ELF-1 (cell line): Measurements from ENCODE around the gene SPTB.

Source experiments
- DNase-seq: peaks from one replicate; pipeline ENCODE4 v3.0.0-alpha.2; 2016; ENCODE audit warnings: low read depth, low spot score

The SPTB gene

DNA sequence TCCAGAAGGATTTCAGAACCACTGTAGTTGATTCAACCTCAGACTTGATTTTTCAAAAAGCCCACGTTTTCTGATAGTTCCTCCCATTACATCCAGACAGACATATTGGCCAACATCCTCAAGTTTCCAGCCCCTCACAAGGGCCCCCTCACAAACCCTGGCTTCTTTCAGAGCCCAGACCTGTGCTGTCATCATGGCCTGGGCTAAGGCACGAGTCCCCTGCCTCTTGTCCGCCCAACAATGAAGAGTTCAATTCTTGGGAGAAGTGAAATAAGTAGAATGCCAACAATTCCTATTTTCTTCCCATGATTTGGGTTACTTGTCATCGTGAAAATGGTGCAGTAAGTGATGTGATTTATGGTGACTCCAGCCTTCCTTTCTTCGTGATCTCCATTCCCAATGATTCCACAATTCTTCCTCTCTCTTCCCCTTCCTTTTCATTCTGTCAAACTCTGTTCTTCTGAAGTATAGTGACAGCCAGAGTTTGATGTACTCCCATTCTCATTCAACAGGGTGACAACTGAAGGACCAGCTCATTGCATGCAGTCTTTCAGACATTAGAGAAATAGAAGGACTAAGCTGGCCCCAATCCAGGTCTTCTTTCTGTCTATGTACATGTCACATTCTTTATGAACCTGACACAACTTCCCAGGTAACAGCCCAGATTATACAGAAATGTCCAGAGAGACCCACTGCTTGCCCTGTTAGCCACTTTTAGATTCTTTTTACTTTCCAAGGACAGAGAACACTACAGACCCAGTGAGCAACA, 29.2 kb downstream of the SPTB start:
- no peak for DNase-seq

- DNase-seq, result no peak
Observed at GRCh38 chr14:64849940-64850339, 29.8 kb downstream of the SPTB start.

- no peak for DNase-seq
Observed at GRCh38 chr14:64848239-64848638, 31.5 kb downstream of the SPTB start.

- DNase-seq, result no peak
Observed at GRCh38 chr14:64846319-64846718, 33.4 kb downstream of the SPTB start.

GRCh38 chr14:64845878-64846277, 33.8 kb downstream of the SPTB start:
- no peak for DNase-seq

DNA sequence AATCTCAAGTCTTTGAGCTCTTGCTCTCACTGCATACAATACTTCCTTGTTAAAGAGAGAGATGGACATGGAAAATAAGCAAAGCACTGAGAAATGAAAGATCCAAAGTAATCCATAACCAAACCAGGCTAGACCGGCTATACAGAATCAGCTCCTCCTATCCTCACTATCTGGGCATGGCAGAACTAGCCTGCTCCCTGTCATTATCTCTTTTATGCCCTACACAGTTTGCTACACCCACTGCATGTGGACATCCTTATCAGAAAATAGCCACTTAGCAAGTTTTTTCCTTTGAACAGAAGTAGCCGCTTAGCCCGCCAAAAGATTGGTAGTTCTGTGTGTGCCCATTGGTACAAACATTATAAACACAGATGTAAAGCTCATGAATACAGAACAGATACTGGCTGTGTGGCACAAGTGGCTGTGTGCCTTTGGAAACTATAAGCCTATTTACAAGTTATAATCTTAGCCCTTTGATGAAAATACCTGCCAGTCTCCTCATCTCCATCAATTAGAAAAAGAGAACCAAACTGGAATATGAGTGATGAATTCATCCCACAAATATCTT, 34.7 kb downstream of the SPTB start:
- no peak for DNase-seq

DNA sequence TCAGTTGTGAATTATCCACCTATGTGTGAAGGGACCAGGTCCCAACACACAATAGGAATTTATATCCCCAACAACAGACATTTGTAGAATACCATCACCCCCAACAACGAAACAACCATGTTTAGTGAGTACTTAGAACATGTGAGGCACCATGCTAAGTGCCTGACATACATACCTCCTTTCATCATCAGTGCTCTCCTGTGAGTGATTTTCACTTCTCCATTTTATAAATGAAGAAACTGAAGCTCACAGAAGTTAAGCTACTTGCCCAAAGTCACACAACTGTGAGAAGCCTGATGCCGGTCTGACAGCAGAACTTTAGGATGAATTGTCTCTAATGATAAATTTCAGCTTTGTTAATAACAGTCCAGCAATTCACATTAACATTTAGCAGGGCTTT, 35.4 kb downstream of the SPTB start:
- DNase-seq, result no peak

GRCh38 chr14:64843548-64843947, 36.2 kb downstream of the SPTB start:
- DNase-seq, result no peak

DNA sequence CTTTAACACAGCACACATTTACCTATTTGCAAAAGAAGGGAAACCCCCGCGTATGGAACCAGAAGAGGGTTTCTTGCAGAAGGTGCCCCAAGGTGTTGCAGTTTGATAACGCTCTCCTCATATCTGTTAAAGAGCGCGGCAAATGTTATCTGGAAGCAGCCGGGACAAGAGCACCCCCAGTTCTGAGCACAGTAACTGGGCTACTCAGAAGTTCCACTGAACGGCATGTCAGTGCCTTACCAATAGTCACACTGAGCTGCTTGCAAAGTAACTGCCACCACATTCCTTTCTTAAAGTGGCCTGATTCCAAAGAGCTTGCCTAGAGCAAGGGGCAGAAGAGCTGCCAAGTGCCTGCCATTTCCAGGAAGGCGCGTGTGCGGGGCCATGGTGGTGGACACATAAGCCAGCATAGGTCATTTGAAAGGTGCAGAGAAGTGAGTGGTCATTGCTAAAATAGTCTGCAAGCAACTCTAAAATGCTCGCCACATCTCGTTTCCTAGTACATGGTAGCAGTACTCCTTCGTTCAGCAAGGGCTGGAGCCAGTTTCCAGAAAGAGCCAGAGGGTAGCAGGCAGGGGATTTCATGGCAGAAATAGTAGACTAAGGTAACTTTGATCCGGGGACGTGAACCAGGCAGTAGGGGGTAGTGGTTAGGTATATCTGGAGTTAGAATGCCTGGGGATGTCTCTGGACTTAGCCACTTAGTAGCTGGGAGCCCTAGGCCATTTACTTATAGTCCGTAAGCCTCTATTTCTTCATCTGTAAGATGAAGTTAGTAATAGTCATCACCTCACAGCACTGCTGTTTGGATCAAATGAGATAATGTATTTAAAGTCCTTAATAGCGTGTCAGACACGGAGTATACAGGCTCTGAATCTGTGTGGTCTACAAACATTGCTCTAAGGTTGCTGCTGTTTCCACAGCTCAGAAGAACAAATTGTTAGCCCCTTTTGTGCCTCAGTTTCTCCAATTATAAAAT, 37.6 kb downstream of the SPTB start:
- peak; percentile 46 for DNase-seq

- DNase-seq, result peak; percentile 91
Observed at GRCh38 chr14:64841121-64841651, 38.5 kb downstream of the SPTB start.

- DNase-seq, result no peak
Observed at GRCh38 chr14:64838656-64839055, 41.1 kb downstream of the SPTB start.

DNA sequence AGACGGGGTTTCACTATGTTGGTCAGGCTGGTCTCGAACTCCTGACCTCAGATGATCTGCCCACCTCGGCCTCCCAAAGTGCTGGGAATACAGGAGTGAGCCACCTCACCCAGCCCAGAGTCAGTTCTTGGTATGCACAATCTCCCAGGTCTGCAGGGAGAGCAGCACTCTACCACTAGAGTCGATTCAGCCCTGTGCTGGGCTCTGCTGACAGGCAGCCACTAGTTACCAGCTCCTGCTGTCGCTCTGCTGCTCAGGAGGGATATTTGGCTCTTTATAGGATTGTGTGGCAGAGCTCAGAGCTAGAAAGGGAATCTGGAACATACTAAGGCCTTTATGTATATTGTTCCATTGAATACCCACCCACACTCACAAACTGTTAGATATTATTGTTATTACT, 44.3 kb downstream of the SPTB start:
- no peak for DNase-seq

GRCh38 chr14:64834965-64835364, 44.7 kb downstream of the SPTB start:
- no peak for DNase-seq

DNA sequence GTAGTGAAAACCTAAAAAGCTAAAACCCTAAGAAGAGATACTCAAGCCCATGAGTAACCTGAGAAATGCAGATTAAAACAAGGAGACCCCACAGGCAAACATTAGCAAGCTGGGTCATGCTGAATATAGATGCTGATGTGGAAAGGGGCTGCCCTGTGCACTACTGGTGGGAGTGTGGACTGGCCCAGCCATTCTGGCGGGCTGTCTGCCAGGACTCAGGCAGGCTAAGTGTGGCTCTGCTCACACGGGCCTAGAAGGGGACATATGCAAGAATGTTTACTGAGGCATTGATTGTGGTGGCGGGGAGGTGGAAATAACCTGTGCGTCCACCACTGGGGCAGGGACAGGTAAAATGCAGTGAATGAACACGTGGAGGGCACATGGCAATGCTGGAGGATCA, 48.3 kb downstream of the SPTB start:
- DNase-seq, result no peak

GRCh38 chr14:64830961-64831360, 48.7 kb downstream of the SPTB start:
- no peak for DNase-seq

- no peak for DNase-seq
Observed at GRCh38 chr14:64828071-64828470, 51.6 kb downstream of the SPTB start.

- DNase-seq, result no peak
Observed at GRCh38 chr14:64826845-64827244, 52.9 kb downstream of the SPTB start.

GRCh38 chr14:64826333-64826732, 53.4 kb downstream of the SPTB start:
- DNase-seq, result no peak

GRCh38 chr14:64825509-64825908, 54.2 kb downstream of the SPTB start:
- peak; percentile 68 for DNase-seq

DNA sequence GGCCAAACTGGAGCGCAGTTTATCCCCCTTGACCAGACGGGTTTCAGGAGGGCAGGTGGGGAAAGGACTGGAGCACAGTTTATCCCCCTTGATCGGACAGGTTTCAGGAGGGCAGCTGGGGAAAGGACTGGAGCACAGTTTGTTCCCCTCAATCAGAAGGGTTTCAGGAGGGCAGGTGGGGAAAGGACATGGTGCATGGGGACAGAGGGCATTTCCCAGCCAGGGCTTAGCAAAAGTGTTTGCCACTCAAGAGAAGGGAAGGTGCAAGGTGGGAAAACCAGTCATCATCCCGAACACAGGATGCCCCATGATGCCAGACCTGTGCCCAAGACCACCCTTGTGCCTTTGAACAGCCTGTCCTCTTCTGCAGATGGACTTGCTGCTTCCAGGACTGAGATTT, 54.7 kb downstream of the SPTB start:
- no peak for DNase-seq

DNA sequence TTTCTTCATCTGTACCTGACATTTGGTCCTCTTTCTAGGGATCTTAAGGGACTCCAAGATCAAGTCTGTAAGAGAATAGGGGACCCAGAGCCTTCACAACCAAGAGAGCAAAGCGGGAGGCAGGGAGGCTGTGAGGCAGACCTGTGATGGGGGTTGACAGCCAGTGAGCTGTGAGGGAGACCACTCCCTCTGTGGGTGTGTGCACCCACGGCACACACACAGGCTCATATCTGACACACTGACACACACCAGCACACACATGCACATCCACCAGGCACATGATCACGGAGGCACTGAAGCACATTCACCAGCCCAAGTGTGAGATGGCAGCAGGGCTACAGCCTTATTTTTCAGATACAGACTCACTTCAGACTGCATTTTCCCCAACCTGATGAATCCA, 55.2 kb downstream of the SPTB start:
- no peak for DNase-seq

- peak; percentile 84 for DNase-seq
Observed at GRCh38 chr14:64823305-64823861, 56.3 kb downstream of the SPTB start.
